ENCODE results near the gene NHLRC4. TPM values are rescaled to one million over a fixed set of nuclear protein-coding genes. Genes with fewer than 3 reads are reported as not detected.

NHLRC4 gene
- total RNA-seq, 5 donors from 2014 or later (not counting 1 experiment from before 2014, with no cell fraction given), result 1.3 to 5.0 (median 3.6) TPM

Other genes starting within 250 kb of the NHLRC4 start
- gene AXIN1, start 214.3 kb upstream of the NHLRC4 start, total RNA-seq, result 10 to 100 TPM; 38.5 to 58.9 (median 50.4) TPM
- gene MRPL28, start 196.5 kb upstream of the NHLRC4 start, total RNA-seq, result 10 to 100 TPM; 29.3 to 43.8 (median 34.5) TPM
- gene PGAP6, start 185.0 kb upstream of the NHLRC4 start, total RNA-seq, result 100 to 1,000 TPM in 4 of 5 donors, 10 to 100 TPM in 1; 34.9 to 143 (median 122) TPM
- 10 to 100 TPM; 32.5 to 48.4 (median 41.3) TPM for gene NME4, start 169.8 kb upstream of the NHLRC4 start, total RNA-seq
- 10 to 100 TPM; 10.5 to 17.6 (median 11.3) TPM for gene DECR2, start 165.1 kb upstream of the NHLRC4 start, total RNA-seq
- 10 to 100 TPM; 36.9 to 49.0 (median 44.1) TPM for gene RAB11FIP3, start 141.4 kb upstream of the NHLRC4 start, total RNA-seq
- gene CAPN15, start 39.3 kb upstream of the NHLRC4 start, total RNA-seq, result 10 to 100 TPM; 61.7 to 89.0 (median 82.7) TPM
- not detected for gene PRR35, start 6.6 kb upstream of the NHLRC4 start, total RNA-seq
- 10 to 100 TPM; 38.2 to 86.9 (median 63.1) TPM for gene PIGQ, start 3.0 kb downstream of the NHLRC4 start, total RNA-seq
- gene RAB40C, start 23.1 kb downstream of the NHLRC4 start, total RNA-seq, result 10 to 100 TPM; 14.1 to 28.0 (median 24.4) TPM
- 1 to 10 TPM in 3 of 5 donors, under 1 TPM in 2; 0.15 to 1.5 (median 1.0) TPM for gene WFIKKN1, start 64.0 kb downstream of the NHLRC4 start, total RNA-seq
- gene METTL26, start 69.3 kb downstream of the NHLRC4 start, total RNA-seq, result 10 to 100 TPM; 42.1 to 94.0 (median 87.2) TPM
- gene MCRIP2, start 74.8 kb downstream of the NHLRC4 start, total RNA-seq, result 10 to 100 TPM; 19.1 to 43.0 (median 40.0) TPM
- 10 to 100 TPM; 19.7 to 35.7 (median 23.4) TPM for gene WDR90, start 82.4 kb downstream of the NHLRC4 start, total RNA-seq
- 100 to 1,000 TPM; 181 to 320 (median 286) TPM for gene RHOT2, start 101.1 kb downstream of the NHLRC4 start, total RNA-seq
- 1 to 10 TPM; 2.0 to 3.6 (median 2.5) TPM for gene RHBDL1, start 108.7 kb downstream of the NHLRC4 start, total RNA-seq
- 100 to 1,000 TPM in 3 of 5 donors, 10 to 100 TPM in 2; 67.3 to 119 (median 114) TPM for gene STUB1, start 113.4 kb downstream of the NHLRC4 start, total RNA-seq
- gene JMJD8, start 117.3 kb downstream of the NHLRC4 start, total RNA-seq, result 10 to 100 TPM; 27.3 to 54.4 (median 49.1) TPM
- gene WDR24, start 123.4 kb downstream of the NHLRC4 start, total RNA-seq, result 10 to 100 TPM; 10.7 to 22.4 (median 18.4) TPM
- gene FBXL16, start 138.8 kb downstream of the NHLRC4 start, total RNA-seq, result 10 to 100 TPM; 16.4 to 65.5 (median 50.2) TPM
- gene METRN, start 148.1 kb downstream of the NHLRC4 start, total RNA-seq, result 10 to 100 TPM in 3 of 5 donors, 1 to 10 TPM in 2; 4.2 to 18.2 (median 12.0) TPM
- 10 to 100 TPM; 22.9 to 38.8 (median 27.2) TPM for gene ANTKMT, start 154.1 kb downstream of the NHLRC4 start, total RNA-seq
- gene CCDC78, start 159.4 kb downstream of the NHLRC4 start, total RNA-seq, result 10 to 100 TPM in 1 of 5 donors, 1 to 10 TPM in 4; 3.1 to 17.1 (median 8.6) TPM
- gene HAGHL, start 160.1 kb downstream of the NHLRC4 start, total RNA-seq, result 10 to 100 TPM in 4 of 5 donors, 1 to 10 TPM in 1; 9.9 to 50.1 (median 31.6) TPM
- 10 to 100 TPM; 36.2 to 69.1 (median 58.6) TPM for gene CIAO3, start 174.0 kb downstream of the NHLRC4 start, total RNA-seq
- under 1 TPM in 2 of 5 donors, not detected in 3; 0.55 to 0.60 TPM for gene MSLN, start 193.7 kb downstream of the NHLRC4 start, total RNA-seq
- 10 to 100 TPM; 16.0 to 35.3 (median 34.5) TPM for gene RPUSD1, start 221.4 kb downstream of the NHLRC4 start, total RNA-seq
- 10 to 100 TPM; 29.6 to 73.2 (median 49.5) TPM for gene CHTF18, start 221.6 kb downstream of the NHLRC4 start, total RNA-seq
- not detected for gene GNG13, start 233.7 kb downstream of the NHLRC4 start, total RNA-seq